T-helper 22 cell (primary cell): ENCODE data around the gene CCDC85C.
"Not testable (repeated sequence)": the region's sequence is repeated elsewhere in the genome, so short reads cannot be mapped to it uniquely, and the experiment has no call there.

ENCODE experiments used
- DNase-seq: peaks from one replicate; pipeline ENCODE4 v3.0.0-alpha.2; 2020; ENCODE audit warnings: low read depth

Gene CCDC85C

DNA sequence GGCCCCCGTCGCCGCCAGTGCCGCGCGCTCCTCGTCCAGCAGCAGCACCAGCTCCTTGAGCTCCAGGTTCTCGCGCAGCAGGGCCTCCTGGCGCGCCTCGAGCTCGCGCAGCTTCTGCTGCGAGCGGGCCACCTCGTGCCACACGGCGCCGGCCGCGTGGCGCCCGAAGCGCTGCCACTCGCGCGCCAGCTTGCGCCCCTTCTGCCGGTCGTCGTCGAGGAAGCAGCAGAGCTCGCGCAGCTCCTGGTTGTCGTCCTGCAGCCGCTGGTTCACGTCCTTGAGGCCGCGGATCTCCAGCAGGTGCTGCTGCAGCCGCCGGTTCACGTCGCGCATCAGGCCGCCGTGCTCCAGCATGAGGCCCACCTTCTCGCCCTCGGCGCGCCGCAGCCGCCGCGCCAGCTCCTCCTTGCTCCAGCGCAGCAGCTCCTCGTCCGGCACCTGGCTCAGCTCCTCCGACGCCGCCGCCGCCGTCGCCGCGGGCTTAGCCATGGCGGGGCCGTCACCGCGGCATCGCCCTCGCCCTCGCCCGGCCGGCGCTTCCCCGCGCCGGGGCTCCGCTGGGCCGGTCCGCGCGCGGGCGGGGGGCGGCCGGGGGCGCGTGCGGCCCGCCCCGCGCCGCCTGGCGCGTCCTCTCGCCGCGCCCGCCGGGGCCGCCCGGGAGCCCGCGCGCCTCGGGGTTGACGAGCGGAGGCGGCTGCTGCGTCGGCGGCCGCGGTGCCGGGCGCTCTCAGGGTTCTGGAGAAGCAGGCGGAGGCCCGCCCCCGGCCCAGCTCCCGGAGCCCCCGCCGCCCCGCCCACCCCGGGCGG, at the start of gene CCDC85C:
Gene CCDC85C (minus strand): TSS at position 737 of the 807 bp plus-strand sequence. CDS start 248 bp downstream, at position 489.
- peak; percentile 33 for DNase-seq

DNA sequence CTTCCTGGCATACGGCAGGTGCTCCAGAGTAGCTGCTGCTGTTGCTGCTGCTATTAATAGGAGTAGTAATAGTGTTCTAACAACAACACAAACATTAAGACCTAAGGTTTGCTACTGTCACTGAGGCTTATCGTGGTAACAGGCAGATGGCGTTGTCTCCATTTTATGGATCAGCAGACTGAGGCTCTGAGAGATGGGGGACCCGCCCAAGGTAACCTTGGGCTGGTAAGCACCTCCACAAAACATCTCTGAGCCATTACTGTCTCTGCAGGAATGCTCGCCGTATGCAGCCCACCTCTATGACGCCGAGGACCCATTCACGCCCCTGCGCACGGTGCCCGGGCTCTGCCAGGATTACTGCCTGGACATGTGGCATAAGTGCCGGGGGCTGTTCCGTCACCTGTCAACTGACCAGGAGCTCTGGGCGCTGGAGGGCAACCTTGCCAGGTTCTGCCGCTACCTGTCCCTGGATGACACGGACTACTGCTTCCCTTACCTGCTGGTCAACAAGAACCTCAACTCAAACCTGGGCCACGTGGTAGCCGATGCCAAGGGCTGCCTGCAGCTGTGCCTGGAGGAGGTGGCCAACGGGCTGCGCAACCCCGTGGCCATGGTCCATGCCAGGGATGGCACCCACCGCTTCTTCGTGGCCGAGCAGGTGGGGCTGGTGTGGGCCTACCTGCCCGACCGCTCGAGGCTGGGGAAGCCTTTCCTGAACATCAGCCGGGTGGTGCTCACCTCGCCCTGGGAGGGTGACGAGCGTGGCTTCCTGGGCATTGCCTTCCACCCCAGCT, 48.1 kb upstream of the CCDC85C start:
- no peak for DNase-seq

- DNase-seq: no peak
Measured at GRCh38 chr14:99650189-99650588, 46.2 kb upstream of the CCDC85C start.

- no peak for DNase-seq
Measured at GRCh38 chr14:99649643-99650042, 45.6 kb upstream of the CCDC85C start.

- no peak for DNase-seq
Measured at GRCh38 chr14:99649219-99649618, 45.2 kb upstream of the CCDC85C start.

- no peak for DNase-seq
Measured at GRCh38 chr14:99648027-99648784, 44.2 kb upstream of the CCDC85C start.

GRCh38 chr14:99647411-99647810, 43.4 kb upstream of the CCDC85C start:
- DNase-seq: no peak

- no peak for DNase-seq
Measured at GRCh38 chr14:99645545-99646505, 41.8 kb upstream of the CCDC85C start.

- DNase-seq: no peak
Measured at GRCh38 chr14:99644723-99645544, 40.9 kb upstream of the CCDC85C start, which contains the start of gene HHIPL1. Gene HHIPL1 (plus strand): TSS chr14:99645129. CDS start chr14:99645208, 79 bp downstream.

- DNase-seq: no peak
Measured at GRCh38 chr14:99644035-99644587, 40.1 kb upstream of the CCDC85C start.

DNA sequence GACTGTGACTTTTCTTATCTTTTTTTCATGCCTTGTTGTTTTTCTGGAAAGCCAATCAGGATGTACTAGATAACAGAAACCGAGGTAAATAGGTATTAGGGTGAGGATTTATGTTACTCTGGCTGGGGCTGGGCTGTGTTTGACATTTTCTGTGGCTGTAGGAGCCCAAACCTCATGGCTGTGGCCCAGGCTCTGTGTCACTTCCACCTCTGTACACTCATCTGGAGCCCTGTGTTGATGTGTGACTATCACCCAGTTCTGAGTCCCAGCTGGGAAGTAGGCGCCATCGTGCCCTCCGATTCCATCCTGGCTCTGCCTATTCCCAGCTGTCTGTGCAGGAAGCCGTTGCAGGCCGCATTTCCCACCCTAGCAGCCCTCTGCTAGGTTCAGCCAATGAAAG, 39.3 kb upstream of the CCDC85C start:
- no peak for DNase-seq

- DNase-seq: not testable (repeated sequence)
Measured at GRCh38 chr14:99642771-99643170, 38.8 kb upstream of the CCDC85C start.

DNA sequence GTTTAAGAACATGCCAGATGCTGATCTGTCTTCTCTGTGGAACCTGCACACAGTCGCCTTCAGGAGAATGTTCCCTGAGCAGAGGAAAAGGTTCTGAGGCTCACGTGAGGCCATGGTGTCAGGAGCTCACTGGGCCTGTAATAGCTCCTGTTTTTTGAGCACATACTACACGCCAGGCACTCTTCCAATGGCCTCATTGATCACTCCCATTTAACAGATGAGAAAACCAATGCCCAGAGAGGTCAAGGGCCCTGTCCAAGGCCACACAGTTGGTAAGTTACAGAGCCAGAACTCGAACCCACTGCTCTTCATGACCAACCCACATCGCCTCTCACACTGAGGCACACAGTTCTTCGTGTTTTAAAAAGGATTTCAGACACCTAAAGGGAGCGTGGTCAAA, 33.6 kb upstream of the CCDC85C start:
- no peak for DNase-seq

GRCh38 chr14:99636487-99636886, 32.5 kb upstream of the CCDC85C start:
- DNase-seq: no peak

DNA sequence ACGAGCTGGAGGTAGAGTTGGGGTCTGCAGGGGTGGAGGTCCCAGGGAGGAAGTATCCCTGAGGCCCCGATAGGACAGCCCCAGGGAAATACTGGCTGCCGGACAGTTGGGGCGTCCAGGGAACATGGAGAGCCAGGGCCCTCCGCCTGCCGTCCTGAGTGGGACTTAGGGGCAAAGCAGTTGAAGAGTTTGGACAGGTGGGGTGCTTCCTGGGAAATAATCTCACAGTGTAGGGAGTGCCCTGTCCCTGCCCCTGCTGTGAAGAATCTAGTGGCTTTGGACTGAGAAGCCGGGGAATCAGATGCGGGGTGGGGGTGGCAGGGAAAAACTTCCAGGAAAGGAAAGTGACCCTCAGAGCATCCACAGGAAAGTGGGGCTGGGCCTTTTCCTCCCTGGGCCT, 31.1 kb upstream of the CCDC85C start:
- DNase-seq: no peak

- no peak for DNase-seq
Measured at GRCh38 chr14:99634443-99634842, 30.4 kb upstream of the CCDC85C start.

DNA sequence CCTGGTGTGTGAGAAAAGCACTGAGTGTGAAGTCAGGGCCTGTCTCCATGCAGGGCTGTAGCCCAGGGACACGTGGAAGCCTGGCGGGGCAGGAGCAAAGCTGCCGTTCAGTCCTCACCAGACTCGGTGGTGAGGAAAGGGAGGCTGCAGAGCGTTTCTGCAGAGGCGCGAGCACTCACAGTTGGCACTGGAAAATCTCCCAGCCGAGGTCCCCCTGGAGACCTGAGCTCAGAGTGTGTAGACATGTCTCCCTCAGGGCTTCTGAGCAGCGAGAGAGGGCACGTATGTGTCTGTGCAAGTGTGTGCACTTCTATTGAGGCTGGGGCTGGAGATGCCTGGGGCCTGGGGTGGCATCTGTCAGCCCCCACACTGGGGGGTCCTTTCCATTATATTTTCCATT, 29.9 kb upstream of the CCDC85C start:
- no peak for DNase-seq

DNA sequence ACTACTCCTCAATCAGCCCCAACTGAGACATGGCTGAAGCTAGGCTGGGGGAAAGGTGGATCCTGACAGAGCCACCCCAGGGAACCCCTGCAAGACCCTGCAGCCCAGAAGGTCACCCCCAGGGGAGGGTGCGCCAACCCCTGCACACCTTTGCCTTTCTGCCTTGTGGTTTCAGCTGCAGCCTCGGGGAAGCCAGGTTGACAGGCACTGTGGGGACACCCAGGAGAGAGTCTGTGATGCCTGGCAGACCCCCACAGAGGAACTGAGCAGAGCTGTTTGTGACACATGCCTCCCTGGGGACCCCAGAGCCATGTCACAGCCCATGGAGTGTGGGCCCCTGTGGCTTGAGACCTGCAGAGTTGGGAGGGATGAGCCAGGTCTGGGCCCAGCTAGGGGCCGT, 29.1 kb upstream of the CCDC85C start:
- no peak for DNase-seq

DNA sequence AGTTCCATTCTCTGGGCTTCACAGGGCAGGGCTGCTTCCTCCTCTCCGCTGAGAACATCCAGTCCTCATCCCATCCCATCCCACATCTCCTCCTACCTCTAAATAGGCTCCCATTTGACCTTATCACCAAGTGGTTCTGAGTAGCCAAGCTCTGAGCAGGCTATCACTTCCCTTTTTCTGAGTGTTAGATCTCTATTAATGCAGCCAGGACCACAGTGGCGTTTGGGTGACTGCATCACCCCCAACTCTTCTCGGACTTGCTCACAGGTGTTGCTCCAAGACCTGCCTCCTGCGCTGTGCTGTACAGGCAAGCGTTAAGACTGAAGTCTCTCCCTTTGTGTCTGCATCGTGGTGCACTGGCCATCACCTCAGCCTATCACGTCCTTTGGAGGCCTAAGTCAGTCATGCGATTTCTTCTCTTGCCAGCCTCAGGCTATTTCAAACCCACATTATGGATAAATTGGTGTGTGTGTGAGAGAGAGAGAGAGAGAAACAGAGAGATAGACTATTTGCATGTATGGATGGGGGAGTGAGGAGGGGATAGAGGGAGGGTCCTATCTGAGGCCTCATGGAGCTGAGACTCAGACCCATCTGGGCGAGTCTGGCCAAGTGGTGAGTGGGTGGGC, 28.5 kb upstream of the CCDC85C start:
- no peak for DNase-seq

- DNase-seq: no peak
Measured at GRCh38 chr14:99630202-99630601, 26.2 kb upstream of the CCDC85C start.
